ENCODE measurements around the gene RAB27A. TPM values are rescaled to one million over a fixed set of nuclear protein-coding genes. Genes with fewer than 3 reads are reported as not detected.

The RAB27A gene
- total and polyA plus RNA-seq, 2 of the 8 experiments (the other 6 are each of a cell fraction or from before 2014, with no cell fraction given) = 2.3 to 6.5 TPM

GRCh38 chr15:55196458-55197361 is 92.9 kb downstream of the RAB27A start, which contains the start of gene RSL24D1:
RSL24D1 (minus strand) TSS chr15:55196941; CDS start chr15:55196890, 51 bp downstream.
- peak within 1 kb of the TSS; percentile 79 for H3K4ac ChIP-seq (replicated peaks; ENCODE audit: insufficient read length, low read depth, low read length)
- H2BK120ac ChIP-seq (replicated peaks; ENCODE audit: low read depth, low read length) = peak within 1 kb of the TSS; percentile 78
- peaks cover 28 to 51% of the 10 kb centered on the region in 2 experiments for H3K79me2 ChIP-seq (ENCODE audit: control insufficient read depth in 1 of 2, insufficient read depth in 2 of 2, low read length in 2 of 2)
- H3K36me3 ChIP-seq (ENCODE audit: control insufficient read depth in 2 of 4, insufficient read depth in 4 of 4, low read length in 3 of 4) = peaks cover 4 to 27% (median 7%) of the 10 kb centered on the region in 4 experiments
- no peak within 1 kb of the TSS for H3K23ac ChIP-seq (ENCODE audit: insufficient read length)
- peak within 1 kb of the TSS; percentile 97 for H3K27ac ChIP-seq (ENCODE audit: low read depth, low read length)
- H3K9me3 ChIP-seq (ENCODE audit: insufficient read depth in 2 of 2, low read depth in 1 of 2, low read length in 1 of 2) = 0 out of 4 replicates have a peak, but pooled peaks cover 0 to 2% of the 10 kb centered on the region in 2 experiments
- H3K9ac ChIP-seq (replicated peaks in 1 of 4; ENCODE audit: extremely low read depth in 1 of 4, low read depth in 3 of 4, low read length in 3 of 4) = peak within 1 kb of the TSS; percentile 99
- H3K27me3 ChIP-seq (replicated peaks in 1 of 4; ENCODE audit: control insufficient read depth in 3 of 4, extremely low read depth in 1 of 4, insufficient read depth in 3 of 4, low read length in 3 of 4) = no peaks in the 10 kb centered on the region; a peak in 1 of 7 replicates
- DNase-seq (ENCODE audit: low read depth in 1 of 2, low spot score in 2 of 2) (peak; percentile 86 to 97), FAIRE-seq (peak; percentile 88)
- peak within 1 kb of the TSS; percentile 94 for H3K56ac ChIP-seq (replicated peaks; ENCODE audit: insufficient read length, low read depth, low read length)
- H2BK12ac ChIP-seq (ENCODE audit: low read depth, low read length) = peak within 1 kb of the TSS; percentile 83; the same call in 1 of the 2 replicates
- H3K18ac ChIP-seq (ENCODE audit: extremely low read depth, low read length) = peak within 1 kb of the TSS; percentile 99
- H3K4me3 ChIP-seq (ENCODE audit: extremely low read depth in 1 of 4, insufficient read depth in 2 of 4, low read depth in 3 of 4, low read length in 4 of 4) = peak within 1 kb of the TSS; percentile 93 to 100 (median 99)
- peaks cover 4 to 8% of the 10 kb centered on the region in 2 experiments for H4K20me1 ChIP-seq (replicated peaks in 1 of 2; ENCODE audit: control insufficient read depth in 1 of 2, insufficient read depth in 2 of 2, low read length in 2 of 2)
- peak within 1 kb of the TSS; percentile 96 for H4K5ac ChIP-seq (ENCODE audit: insufficient read length, low read depth, low read length)
- 0 out of 2 replicates have a peak within 1 kb of the TSS, but pooled peaks have one; percentile 11 for H2BK15ac ChIP-seq (ENCODE audit: low read length)
- H2BK5ac ChIP-seq (ENCODE audit: low read depth, low read length) = peak within 1 kb of the TSS; percentile 99
- no peaks in the 10 kb centered on the region for H3K79me1 ChIP-seq (ENCODE audit: low read depth, low read length)
- peak within 1 kb of the TSS; percentile 98 for H4K91ac ChIP-seq (replicated peaks; ENCODE audit: insufficient read length, low read length)
- H3K4me1 ChIP-seq (replicated peaks in 1 of 4; ENCODE audit: control insufficient read depth in 3 of 4, insufficient read depth in 4 of 4, low read length in 3 of 4) = peaks cover 0 to 4% (median 0%) of the 10 kb centered on the region in 4 experiments; a peak in 3 of 7 replicates
- ChIA-PET POLR2A (ENCODE audit: partially characterized antibody) (interaction anchor here (0.7 to 3.1 kb wide), 25 partner anchors 10 to 243 kb away, joined by 3 to 21 read pairs (median 5); partner anchors contain the start of genes CCPG1, PIERCE2, PIGB and PIGBOS1), CTCF (ENCODE audit: partially characterized antibody) (interaction anchor here (0.7 to 2.5 kb wide), 7 partner anchors 10 to 239 kb away, joined by 3 to 6 read pairs (median 4); partner anchors contain the start of genes CCPG1 and PIERCE2)
- WGBS, 2 experiments (ENCODE audit: extremely low coverage in 1 of 2, insufficient coverage in 1 of 2, insufficient read length in 1 of 2, insufficient replicate concordance in 2 of 2, low coverage in 1 of 2, low lambda C conversion rate in 2 of 2, missing lambda C conversion rate in 1 of 2) = 1% methylated on average over 60 of the region's 62 CpGs; no CpG with 5 or more reads in 1 of the 2 experiments
- peak within 1 kb of the TSS; percentile 100 for H2AFZ ChIP-seq (ENCODE audit: low read length)
- H3K14ac ChIP-seq (ENCODE audit: insufficient read length) = peak within 1 kb of the TSS; percentile 95
- no peak within 1 kb of the TSS for H2BK20ac ChIP-seq (ENCODE audit: low read length)
- H3K4me2 ChIP-seq (ENCODE audit: insufficient read depth in 1 of 2, low read depth in 2 of 2, low read length in 2 of 2) = peak within 1 kb of the TSS; percentile 92 to 93
- H3K23me2 ChIP-seq (ENCODE audit: low read depth, low read length) = peaks cover 5% of the 10 kb centered on the region
- H2AK5ac ChIP-seq (ENCODE audit: low read depth, low read length) = peak within 1 kb of the TSS; percentile 89; the same call in 1 of the 2 replicates
- peak within 1 kb of the TSS; percentile 100; the same call in 1 of the 2 replicates for H4K8ac ChIP-seq (ENCODE audit: extremely low read depth, insufficient read depth, low read length)
- TF ChIP-seq HDAC2 (IDR thresholded peaks at IDR 0.05; ENCODE audit: borderline replicate concordance in 1 of 2, low read depth in 2 of 2, low read length in 2 of 2) = no peak
- TF ChIP-seq KDM5A (IDR thresholded peaks at IDR 0.05; ENCODE audit: low read length) = peak; percentile 65
- no peak for TF ChIP-seq SRF (IDR thresholded peaks at IDR 0.05; ENCODE audit: low read depth, low read length)
- TF ChIP-seq BCL11A (IDR thresholded peaks at IDR 0.05; ENCODE audit: low read depth in 2 of 2, low read length in 2 of 2) = no peak
- no peak for TF ChIP-seq POU5F1 (IDR thresholded peaks at IDR 0.05; ENCODE audit: low read depth, low read length)
- TF ChIP-seq ATF2 (IDR thresholded peaks at IDR 0.05; ENCODE audit: low read length) = peak; percentile 76
- no peak for TF ChIP-seq BACH1 (IDR thresholded peaks at IDR 0.05; ENCODE audit: low read length)
- no peak for TF ChIP-seq KDM1A (IDR thresholded peaks at IDR 0.05; ENCODE audit: borderline replicate concordance, low read length)
